ENCODE data around the gene ERGIC1. TPM values are rescaled to one million over a fixed set of nuclear protein-coding genes. Genes with fewer than 3 reads are reported as not detected.
"Not testable (repeated sequence)": the region's sequence is repeated elsewhere in the genome, so short reads cannot be mapped to it uniquely, and the experiment has no call there.

The ERGIC1 gene
- total and polyA plus RNA-seq, 10 of the 15 experiments (the other 5 are each of a cell fraction or from before 2014, with no cell fraction given) = 8.8 to 104 (median 76.3) TPM

DNA sequence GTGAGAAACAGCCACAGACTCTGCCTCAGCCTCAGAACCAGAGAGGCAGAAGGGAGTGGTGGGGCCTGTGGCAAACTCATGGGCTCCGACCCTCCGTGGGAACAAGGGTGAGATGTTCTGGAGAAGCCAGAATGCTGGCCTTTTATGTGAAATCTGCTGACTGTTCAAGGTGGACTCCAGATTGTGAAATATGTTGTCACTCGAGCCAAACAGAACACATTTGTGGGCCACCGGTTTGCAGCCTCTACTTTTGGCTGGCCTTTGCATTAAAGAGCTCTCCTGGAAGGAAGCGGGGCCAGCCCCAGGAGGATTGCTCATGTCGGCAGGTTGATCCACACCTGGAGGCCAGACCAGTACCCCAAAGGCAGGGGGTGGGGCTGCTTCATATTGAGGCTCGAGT lies 62.4 kb downstream of the ERGIC1 start (continued):
- TF ChIP-seq, protein P1, sequence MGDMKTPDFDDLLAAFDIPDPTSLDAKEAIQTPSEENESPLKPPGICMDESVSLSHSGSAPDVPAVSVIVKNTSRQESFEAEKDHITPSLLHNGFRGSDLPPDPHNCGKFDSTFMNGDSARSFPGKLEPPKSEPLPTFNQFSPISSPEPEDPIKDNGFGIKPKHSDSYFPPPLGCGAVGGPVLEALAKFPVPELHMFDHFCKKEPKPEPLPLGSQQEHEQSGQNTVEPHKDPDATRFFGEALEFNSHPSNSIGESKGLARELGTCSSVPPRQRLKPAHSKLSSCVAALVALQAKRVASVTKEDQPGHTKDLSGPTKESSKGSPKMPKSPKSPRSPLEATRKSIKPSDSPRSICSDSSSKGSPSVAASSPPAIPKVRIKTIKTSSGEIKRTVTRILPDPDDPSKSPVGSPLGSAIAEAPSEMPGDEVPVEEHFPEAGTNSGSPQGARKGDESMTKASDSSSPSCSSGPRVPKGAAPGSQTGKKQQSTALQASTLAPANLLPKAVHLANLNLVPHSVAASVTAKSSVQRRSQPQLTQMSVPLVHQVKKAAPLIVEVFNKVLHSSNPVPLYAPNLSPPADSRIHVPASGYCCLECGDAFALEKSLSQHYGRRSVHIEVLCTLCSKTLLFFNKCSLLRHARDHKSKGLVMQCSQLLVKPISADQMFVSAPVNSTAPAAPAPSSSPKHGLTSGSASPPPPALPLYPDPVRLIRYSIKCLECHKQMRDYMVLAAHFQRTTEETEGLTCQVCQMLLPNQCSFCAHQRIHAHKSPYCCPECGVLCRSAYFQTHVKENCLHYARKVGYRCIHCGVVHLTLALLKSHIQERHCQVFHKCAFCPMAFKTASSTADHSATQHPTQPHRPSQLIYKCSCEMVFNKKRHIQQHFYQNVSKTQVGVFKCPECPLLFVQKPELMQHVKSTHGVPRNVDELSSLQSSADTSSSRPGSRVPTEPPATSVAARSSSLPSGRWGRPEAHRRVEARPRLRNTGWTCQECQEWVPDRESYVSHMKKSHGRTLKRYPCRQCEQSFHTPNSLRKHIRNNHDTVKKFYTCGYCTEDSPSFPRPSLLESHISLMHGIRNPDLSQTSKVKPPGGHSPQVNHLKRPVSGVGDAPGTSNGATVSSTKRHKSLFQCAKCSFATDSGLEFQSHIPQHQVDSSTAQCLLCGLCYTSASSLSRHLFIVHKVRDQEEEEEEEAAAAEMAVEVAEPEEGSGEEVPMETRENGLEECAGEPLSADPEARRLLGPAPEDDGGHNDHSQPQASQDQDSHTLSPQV (IDR thresholded peaks at IDR 0.05) = no peak
- TF ChIP-seq, protein P2, sequence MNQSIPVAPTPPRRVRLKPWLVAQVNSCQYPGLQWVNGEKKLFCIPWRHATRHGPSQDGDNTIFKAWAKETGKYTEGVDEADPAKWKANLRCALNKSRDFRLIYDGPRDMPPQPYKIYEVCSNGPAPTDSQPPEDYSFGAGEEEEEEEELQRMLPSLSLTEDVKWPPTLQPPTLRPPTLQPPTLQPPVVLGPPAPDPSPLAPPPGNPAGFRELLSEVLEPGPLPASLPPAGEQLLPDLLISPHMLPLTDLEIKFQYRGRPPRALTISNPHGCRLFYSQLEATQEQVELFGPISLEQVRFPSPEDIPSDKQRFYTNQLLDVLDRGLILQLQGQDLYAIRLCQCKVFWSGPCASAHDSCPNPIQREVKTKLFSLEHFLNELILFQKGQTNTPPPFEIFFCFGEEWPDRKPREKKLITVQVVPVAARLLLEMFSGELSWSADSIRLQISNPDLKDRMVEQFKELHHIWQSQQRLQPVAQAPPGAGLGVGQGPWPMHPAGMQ (IDR thresholded peaks at IDR 0.05; ENCODE audit: borderline replicate concordance) = no peak
- TF ChIP-seq MEF2A (IDR thresholded peaks at IDR 0.05; ENCODE audit: insufficient read depth, low read depth, low read length) (no peak), HCFC1 (IDR thresholded peaks at IDR 0.05; ENCODE audit: low read length) (no peak), EED (IDR thresholded peaks at IDR 0.05; ENCODE audit: low read depth) (no peak), YY1 (IDR thresholded peaks at IDR 0.05; ENCODE audit: low read depth, low read length) (no peak), GATAD2B (conservative IDR thresholded peaks at IDR 0.05; ENCODE audit: low read depth) (no peak)

DNA sequence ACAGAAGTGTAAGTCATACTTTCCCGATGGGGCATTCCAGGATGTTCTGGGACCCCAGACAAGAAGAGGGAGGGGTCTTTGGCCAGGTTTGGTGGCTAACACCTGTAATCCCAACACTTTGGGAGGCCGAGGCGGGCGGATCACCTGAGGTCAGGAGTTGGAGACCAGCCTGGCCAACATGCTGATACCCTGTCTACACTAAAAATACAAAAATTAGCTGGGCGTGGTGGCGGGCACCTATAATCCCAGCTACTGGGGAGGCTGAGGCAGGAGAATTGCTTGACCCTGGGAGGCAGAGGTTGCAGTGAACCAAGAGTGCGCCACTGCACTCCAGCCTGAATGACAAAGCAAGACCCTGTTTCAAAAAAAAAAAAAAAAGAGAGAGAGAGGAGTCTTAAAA lies 63.0 kb downstream of the ERGIC1 start:
- POLR2A ChIA-PET = interaction anchor here (0.7 kb wide), 1 partner anchor 212 kb away, joined by 5 read pairs; no protein-coding TSS in a partner anchor

More for the DNA sequence above, 63.0 kb downstream of the ERGIC1 start:
- H3K4me3 ChIP-seq; H3K79me2 ChIP-seq (ENCODE audit: control insufficient read depth, insufficient read depth, low read length); H3K4me1 ChIP-seq (ENCODE audit: control insufficient read depth, insufficient read depth, low read length); CTCF ChIA-PET; FAIRE-seq; in situ Hi-C loops (cut with MboI); BruUV-seq (replicated peaks); H4K20me1 ChIP-seq (ENCODE audit: control insufficient read depth, insufficient read depth); H3K9me3 ChIP-seq (replicated peaks; ENCODE audit: control insufficient read depth, insufficient read depth, low read length); H3K4me2 ChIP-seq (ENCODE audit: control insufficient read depth, insufficient read depth); ATAC-seq; H2AFZ ChIP-seq (ENCODE audit: control insufficient read depth, low read depth, low read length); H3K9ac ChIP-seq (ENCODE audit: control insufficient read depth, insufficient read depth, low read length); H3K27me3 ChIP-seq (replicated peaks in 1 of 2; ENCODE audit: control insufficient read depth in 2 of 2, insufficient read depth in 2 of 2, low read length in 1 of 2); H3K27ac ChIP-seq (ENCODE audit: control insufficient read depth, insufficient read depth); intact Hi-C loops (cut with micrococcal nuclease; ENCODE audit: unreplicated experiment); DNase-seq (ENCODE audit: low read depth, low spot score): not testable (repeated sequence)
- peaks cover 14 to 15% of the 10 kb centered on the region in 2 experiments; a peak in 3 of 4 replicates for H3K36me3 ChIP-seq (ENCODE audit: control insufficient read depth in 2 of 2, insufficient read depth in 2 of 2, low read length in 1 of 2)
- ChIA-PET SMC1A (ENCODE audit: uncharacterized antibody, unreplicated experiment) (interaction anchor here (0.8 kb wide), 1 partner anchor 15 kb away, joined by 3 read pairs; no protein-coding TSS in a partner anchor), RAD21 (ENCODE audit: unreplicated experiment) (interaction anchor here (1.4 kb wide), 1 partner anchor 9 kb away, joined by 3 read pairs; no protein-coding TSS in a partner anchor)
- WGBS (ENCODE audit: insufficient coverage, insufficient replicate concordance, low lambda C conversion rate, missing lambda C conversion rate) = 98% methylated on average over 6 of the region's 7 CpGs
